GM18870 (cell line): ENCODE measurements around the gene LUC7L3.

Experiments
- ATAC-seq: cut with Tn5 transposase; IDR thresholded peaks from one replicate; pipeline ENCODE4 v1.9.1; 2021; ENCODE audit warnings: moderate library complexity; ENCODE audit not compliant: unreplicated experiment

LUC7L3 gene

DNA sequence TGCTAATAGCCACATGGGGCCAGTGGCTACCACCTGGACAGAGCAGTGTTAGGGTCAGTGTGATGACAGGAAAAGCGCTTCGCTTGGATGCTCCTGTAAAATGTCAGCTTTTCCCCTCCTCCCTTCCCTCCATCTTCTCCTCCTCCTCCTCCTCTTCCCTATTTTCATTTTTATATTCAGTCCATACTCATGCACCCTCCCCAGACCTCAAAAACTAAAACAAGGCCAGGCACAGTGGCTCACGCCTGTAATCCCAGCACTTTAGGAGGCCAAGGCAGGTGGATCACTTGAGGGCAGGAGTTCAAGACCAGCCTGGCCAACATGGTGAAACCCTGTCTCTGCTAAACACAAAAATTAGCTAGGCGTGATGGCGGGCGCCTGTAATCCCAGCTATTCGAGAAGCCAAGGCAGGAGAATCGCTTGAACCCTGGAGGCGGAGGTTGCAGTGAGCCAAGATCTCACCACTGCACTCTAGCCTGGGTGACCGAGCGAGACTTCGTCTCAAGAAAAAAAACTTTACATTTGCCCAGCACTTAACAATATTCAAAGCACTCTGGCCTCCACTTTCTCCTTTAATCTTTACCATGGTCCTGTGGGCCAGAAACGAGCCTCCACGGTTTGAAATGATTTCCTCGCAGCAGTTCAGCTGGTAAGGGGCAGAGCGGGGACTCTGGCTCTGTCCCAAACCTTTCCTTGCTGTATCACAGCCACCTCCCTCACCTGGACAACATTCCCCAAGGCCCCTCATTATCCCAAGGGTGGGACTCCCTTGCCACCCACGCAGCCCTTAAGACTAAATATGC lies 33.5 kb upstream of the LUC7L3 start:
- no peak for ATAC-seq

DNA sequence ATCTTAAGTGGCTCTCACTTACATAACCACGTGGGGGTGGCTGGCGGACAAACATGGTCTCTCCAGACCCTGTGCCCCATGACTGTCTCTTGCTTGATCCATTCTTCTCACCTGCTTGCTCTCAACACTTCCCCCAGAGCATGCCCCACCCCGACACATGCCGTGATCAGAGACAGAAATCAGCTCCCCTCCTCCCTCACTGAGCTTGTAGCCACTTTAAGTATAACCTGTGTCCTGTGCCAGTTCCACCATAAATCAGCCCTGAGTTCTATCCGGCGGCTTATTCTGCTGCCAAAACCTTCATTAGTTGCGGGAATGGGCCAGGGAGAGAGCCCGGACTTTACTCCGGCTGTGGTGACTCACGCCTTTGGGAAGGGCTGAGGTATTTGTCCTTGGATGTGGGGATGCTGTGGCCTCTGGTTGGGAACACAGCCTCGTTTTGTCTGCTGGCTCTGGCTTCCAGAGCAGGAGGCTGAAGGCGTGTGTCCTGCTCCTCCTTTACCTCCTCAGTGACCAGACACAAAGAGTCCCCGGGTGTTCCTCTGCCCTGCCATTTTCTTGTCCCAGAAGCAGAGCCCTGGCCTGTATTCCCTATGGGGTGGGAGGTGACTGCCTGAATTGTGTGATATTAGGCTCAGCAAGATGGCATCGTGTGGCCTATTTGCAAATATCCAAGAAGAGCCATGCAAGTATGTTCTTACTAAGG lies 32.8 kb upstream of the LUC7L3 start:
- ATAC-seq: no peak

DNA sequence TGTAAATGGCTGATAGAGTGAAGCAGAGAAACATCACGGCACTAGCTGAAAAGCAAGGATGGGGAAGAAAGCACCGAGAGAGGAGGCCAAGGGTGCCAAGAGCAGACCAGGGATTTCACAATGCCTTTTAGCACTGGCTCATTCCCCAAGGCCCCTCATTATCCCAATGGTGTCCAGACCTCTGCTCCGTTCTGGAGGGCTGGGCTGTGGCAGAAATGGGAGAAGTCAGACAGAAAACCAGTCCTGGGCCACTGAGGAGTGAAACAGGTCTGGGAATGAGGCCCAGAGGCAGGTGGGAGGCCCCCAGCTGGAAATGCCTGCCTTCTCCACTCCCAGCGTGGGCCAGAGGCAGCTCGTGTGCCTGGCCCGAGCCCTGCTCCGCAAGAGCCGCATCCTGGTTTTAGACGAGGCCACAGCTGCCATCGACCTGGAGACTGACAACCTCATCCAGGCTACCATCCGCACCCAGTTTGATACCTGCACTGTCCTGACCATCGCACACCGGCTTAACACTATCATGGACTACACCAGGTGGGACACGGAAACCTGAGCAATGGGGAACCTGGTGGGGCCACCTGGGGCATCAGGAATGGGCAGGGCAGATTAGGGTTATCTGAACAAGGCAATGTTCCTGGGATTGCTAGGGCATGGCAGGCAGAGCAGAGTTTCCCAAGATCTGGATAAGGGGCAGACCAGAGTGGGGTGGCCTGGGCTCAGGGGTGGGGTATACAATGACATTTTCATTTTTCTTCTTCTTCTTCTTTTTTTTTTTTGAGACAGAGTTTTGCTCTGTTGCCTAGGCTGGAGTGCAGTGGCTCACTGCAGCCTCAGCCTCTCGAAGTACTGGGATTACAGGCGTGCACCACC lies 32.0 kb upstream of the LUC7L3 start:
- ATAC-seq: no peak

DNA sequence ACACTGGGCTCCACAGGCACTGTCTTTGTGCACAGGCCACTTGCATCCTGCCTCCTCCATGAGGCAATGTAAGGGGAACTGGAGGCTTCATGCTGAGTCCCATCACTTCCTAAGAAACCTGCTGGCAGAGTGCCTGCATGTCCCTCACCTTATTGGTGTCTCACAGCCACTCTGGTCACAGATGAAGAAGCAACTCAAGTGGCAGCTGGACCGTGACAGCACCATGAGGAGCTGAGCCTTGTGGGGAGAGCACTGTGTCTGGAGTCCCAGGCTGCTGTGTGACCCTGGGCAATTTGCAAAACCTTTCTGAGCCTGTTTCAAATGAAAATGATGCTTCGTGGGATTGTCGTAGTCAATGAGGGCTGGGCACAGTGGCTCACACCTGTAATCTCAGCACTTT lies 31.2 kb upstream of the LUC7L3 start:
- ATAC-seq: no peak

DNA sequence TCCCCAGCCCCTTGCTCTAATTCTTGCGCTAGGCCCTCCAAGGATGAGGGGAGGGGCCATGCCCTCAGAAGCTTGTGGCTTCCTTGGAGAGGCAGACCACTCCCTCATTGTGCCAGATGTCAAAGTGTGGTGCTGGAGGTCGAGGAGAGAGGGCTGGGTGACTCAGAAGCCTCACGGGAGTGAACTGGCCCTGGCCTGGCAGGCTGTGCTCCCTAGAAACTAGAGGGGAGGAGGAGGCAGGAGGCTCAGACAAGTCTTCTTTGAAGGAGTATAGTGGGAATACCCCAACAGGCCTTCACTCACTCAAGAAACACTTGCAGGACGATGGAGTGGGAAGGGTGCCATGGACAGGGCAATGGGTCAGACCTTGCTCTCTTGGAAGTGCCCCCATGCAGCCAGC lies 30.2 kb upstream of the LUC7L3 start:
- ATAC-seq: no peak

GRCh38 chr17:50689956-50690886 lies 29.2 kb upstream of the LUC7L3 start:
- no peak for ATAC-seq

GRCh38 chr17:50690887-50691549 lies 28.4 kb upstream of the LUC7L3 start:
- ATAC-seq: no peak

DNA sequence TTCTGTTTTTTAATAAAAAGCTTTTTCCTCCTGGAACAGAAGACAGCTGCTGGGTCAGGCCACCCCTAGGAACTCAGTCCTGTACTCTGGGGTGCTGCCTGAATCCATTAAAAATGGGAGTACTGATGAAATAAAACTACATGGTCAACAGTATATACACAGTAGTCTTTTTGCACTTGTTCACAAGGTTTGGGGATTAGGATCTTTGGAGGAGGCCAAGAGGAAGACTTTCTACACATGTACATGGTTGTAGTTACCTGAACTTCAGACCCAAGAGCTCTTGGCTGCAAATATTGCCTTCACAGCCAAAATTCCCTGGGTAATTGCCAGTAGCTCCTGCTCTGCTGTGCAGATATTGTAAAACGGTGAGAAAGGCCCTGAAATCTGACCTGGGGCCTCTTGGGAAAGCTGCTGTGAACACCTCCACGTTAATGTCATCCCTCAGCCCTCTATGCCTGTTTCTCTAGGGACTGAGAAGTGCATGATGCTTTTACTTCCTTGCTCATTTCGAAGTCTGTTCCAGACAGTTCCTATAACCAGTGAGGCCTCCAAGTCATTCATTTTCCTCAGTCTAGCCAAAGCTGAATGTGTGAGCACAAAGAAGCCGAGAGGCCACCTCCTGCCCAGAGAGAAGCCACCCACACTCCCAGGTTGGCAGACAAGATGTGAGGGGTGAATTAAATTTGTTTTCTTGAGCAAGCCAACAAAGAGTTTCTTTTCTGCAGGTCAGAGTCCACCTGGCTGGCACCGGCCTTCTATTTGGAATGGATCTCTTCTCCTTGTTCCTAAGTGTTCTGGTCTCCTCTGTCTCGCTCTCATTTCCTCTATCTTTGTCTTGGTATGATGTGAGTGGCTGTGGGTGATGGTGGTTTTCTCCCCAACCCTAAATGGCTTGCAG lies 27.6 kb upstream of the LUC7L3 start:
- no peak for ATAC-seq

DNA sequence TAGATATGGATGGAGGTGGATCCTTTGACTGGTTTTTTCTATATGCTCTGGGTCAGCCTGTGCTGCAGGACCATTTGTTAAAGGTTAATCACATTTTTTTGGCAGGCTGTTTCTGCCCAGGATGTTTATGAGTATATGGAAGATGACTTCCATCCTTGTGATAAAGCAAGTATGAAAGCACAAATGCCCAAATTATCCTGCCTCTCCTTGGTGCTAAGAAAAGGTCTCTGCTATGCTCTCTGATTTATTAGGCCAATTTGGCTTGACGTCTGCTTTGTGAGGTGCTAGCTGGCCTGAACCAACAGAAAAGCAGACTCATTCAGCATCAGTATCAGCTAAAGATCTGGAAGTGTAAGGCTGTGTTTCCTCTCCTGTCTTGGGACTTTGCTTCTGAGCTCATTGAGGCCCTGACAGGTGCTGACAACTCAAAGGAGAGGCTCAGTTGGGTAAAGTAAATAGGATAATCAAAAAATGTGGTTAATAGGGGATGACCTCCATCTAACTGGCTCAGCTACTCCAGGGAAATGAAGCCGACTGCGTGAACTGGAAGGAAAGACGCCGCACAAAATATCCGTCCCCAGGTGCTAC lies 26.9 kb upstream of the LUC7L3 start:
- no peak for ATAC-seq

DNA sequence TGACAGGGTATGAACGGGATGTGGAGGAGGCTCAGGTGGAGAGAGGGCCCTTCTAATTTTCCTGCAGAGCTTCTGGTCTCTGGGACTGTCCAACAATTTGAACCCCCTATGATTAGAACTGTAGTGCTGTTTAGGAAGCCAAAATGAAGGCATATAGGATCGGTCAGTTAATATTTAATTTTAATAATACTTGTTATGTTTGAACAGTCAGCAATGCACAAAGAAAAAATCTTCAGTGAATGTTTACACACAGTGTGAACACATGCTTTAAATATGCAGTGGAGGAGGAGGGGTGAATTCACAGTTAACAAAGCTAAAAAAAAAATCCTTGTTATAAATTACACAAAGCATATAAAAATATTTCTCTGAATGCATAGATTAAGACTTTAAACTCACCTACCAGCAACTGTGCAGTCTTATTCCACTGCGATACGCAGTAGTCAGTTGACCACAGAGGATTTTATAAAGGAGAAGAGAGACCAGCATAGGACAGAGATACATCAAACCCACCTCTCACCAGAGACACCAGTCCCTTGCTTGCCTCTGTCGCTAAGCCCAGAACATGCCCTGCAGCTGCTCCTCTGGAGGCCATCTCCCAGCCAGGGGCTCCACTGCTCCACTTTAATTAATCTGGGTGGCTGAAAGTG lies 26.2 kb upstream of the LUC7L3 start:
- no peak for ATAC-seq

- ATAC-seq: no peak
These were observed 23.0 kb upstream of the LUC7L3 start for GRCh38 chr17:50696365-50696879.

DNA sequence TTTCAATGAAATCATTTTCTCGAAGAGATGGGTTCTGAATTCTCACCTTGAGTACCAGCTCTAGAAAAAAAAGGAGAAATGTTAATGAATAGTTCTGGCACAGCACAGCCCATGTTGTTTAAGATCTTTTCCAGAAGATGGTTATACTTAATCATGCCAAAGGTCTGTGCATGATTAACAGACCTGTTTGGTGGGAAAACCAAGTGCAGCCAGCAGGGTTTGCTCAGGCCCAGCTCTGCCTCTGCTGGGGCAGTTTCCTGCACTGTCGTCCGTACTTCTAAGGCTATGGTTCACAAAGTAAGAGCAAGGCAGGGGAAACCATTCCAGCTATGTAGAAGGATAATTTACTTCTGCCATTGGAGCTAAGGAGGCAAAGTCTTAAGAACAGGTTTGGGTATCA lies 22.3 kb upstream of the LUC7L3 start:
- ATAC-seq: no peak

- ATAC-seq: no peak
These were observed 21.6 kb upstream of the LUC7L3 start for GRCh38 chr17:50697663-50698272.

DNA sequence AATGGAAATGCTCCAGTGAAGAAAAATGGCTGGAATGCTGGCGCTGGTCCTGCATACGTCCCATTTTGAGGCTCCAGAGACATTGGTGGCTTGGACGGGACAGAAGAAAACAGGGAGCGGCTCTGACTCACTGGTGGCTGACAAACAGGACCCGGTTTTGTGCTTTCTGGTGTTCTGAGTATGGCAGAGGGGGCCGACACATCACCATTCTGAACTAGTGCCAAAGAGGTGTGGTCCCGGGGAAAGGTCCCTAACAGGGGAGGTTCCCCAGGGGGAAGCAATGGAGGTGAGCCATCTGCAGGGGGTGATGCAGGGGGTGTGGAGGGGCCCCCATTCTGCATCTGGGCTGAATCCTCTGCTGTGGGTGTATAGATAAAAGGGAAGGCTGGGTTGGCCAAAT lies 20.0 kb upstream of the LUC7L3 start:
- no peak for ATAC-seq

- no peak for ATAC-seq
These were observed 16.2 kb upstream of the LUC7L3 start for GRCh38 chr17:50703162-50703561.

- peak; percentile 87 for ATAC-seq
These were observed 11.9 kb upstream of the LUC7L3 start, which contains the start of gene ANKRD40 for GRCh38 chr17:50707289-50708049. Gene ANKRD40, minus strand, starts transcription at chr17:50707914. Its CDS starts 260 bp downstream, at chr17:50707654.
